K562 (cell line): ENCODE results near the gene HDAC1. TPM values are rescaled to one million over a fixed set of nuclear protein-coding genes. Genes with fewer than 3 reads are reported as not detected.

Experiments used
- ATAC-seq: fragments of 200-7000 bp; cut with Tn5 transposase; 3 replicates; pipeline ENCODE4 v1.9.1; 2020; ENCODE audit warnings: moderate library complexity
- BruUV-seq: library from RNA; stranded (reverse); fragments of 400-500 nt; replicated peaks from 2 replicates; lab custom pipeline; 2021; lab: Mats Ljungman, UMichigan
- CTCF ChIA-PET: fragments of 300-600 bp; formaldehyde crosslinking; extraction: SDS; loops from one replicate; lab custom pipeline; 2021; ENCODE audit warnings: low intra/inter-chr PET ratio; lab: Yijun Ruan, JAX
- POLR2A ChIA-PET: fragments of 300-600, 350-650 bp; sonication (Branson Sonifier 250); formaldehyde crosslinking; extraction: SDS; loops from one replicate; lab custom pipeline; 2021; ENCODE audit warnings: antibody characterized with exemption, inconsistent platforms; lab: Yijun Ruan, JAX
- DNase-seq, 4 experiments: peaks; one replicate each; pipeline versions ENCODE4 v3.0.0 to v3.0.0-alpha.2; 2011 to 2018; ENCODE audit warnings: low spot score in 3 of 4, mixed read lengths in 3 of 4; ENCODE audit errors: extremely low read depth in 1 of 4
- FAIRE-seq: peaks from 2 replicates; lab custom pipeline; 2011; peaks lifted over from hg19 to GRCh38; lab: Jason Lieb, UNC
- H2AFZ ChIP-seq: 2 replicates; pipeline ENCODE4 v1.6.0; 2011; ENCODE audit warnings: low read depth, low read length, control low read depth, inconsistent platforms
- H3K27ac ChIP-seq: fragments of 200-600 bp; 3 replicates; pipeline ENCODE4 v1.8.0; 2011; ENCODE audit warnings: low read depth, mild to moderate bottlenecking, control low read depth, inconsistent platforms, low read length, moderate library complexity, mixed read lengths; ENCODE audit errors: extremely low read depth
- H3K27me3 ChIP-seq, 2 experiments: fragments of 300-600 bp in 1 of 2; 2 replicates in 1 of 2; 3 replicates in 1 of 2; pipeline versions ENCODE4 v1.6.0 to v1.8.0; 2011; ENCODE audit warnings: inconsistent platforms in 2 of 2, low read length in 2 of 2, mild to moderate bottlenecking in 1 of 2, mixed read lengths in 1 of 2, moderate library complexity in 1 of 2; ENCODE audit not compliant: control insufficient read depth in 2 of 2, insufficient read depth in 2 of 2
- H3K36me3 ChIP-seq: fragments of 300-600 bp; 3 replicates; pipeline ENCODE4 v1.8.0; 2011; ENCODE audit warnings: mild to moderate bottlenecking, low read length, inconsistent platforms; ENCODE audit not compliant: control insufficient read depth, insufficient read depth
- H3K4me1 ChIP-seq, 2 experiments: fragments of 200-600 bp in 1 of 2; replicated peaks in 1 of 2; 2 replicates in 1 of 2; 3 replicates in 1 of 2; pipeline versions ENCODE4 v1.5.1 to v1.8.0; 2011; ENCODE audit warnings: inconsistent platforms in 2 of 2, low read length in 2 of 2, mild to moderate bottlenecking in 1 of 2, mixed read lengths in 1 of 2, moderate library complexity in 1 of 2; ENCODE audit not compliant: control insufficient read depth in 2 of 2, insufficient read depth in 2 of 2
- H3K4me2 ChIP-seq: 2 replicates; pipeline ENCODE4 v1.6.1; 2011; ENCODE audit warnings: low read length, control low read depth, inconsistent platforms, mixed read lengths; ENCODE audit not compliant: insufficient read depth
- H3K4me3 ChIP-seq: fragments of 200-600 bp; sonication (generic), shearing (Covaris generic); 2 replicates; pipeline ENCODE4 v1.5.1; 2016; ENCODE audit warnings: control low read depth, inconsistent platforms
- H3K79me2 ChIP-seq: fragments of 200-600 bp; 3 replicates; pipeline ENCODE4 v1.8.0; 2011; ENCODE audit warnings: low read length, inconsistent platforms; ENCODE audit not compliant: control insufficient read depth, insufficient read depth
- H3K9ac ChIP-seq, 2 experiments: 2 replicates each; pipeline versions ENCODE4 v1.6.0 to v1.6.1; 2011; ENCODE audit warnings: low read depth in 2 of 2, low read length in 2 of 2, control low read depth in 1 of 2, inconsistent platforms in 1 of 2, mild to moderate bottlenecking in 1 of 2, mixed read lengths in 1 of 2; ENCODE audit not compliant: insufficient read depth in 1 of 2
- H3K9me1 ChIP-seq: one replicate; pipeline ENCODE4 v1.6.0; 2011; ENCODE audit warnings: inconsistent platforms, mild to moderate bottlenecking, low read length, moderate library complexity; ENCODE audit not compliant: control insufficient read depth, insufficient read depth
- H3K9me3 ChIP-seq: replicated peaks from 2 replicates; pipeline ENCODE4 v1.5.1; 2011; ENCODE audit warnings: low read depth, low read length, inconsistent platforms; ENCODE audit not compliant: control insufficient read depth, insufficient read depth
- H4K20me1 ChIP-seq: replicated peaks from 2 replicates; pipeline ENCODE4 v1.6.1; 2011; ENCODE audit warnings: low read length, inconsistent platforms, mixed read lengths; ENCODE audit not compliant: control insufficient read depth, insufficient read depth
- CBFA2T2 ChIP-seq: fragments of 450-650 bp; conservative IDR thresholded peaks from 2 replicates; pipeline ENCODE4 v1.6.1; 2017; ENCODE audit warnings: mild to moderate bottlenecking
- CBFA2T3 ChIP-seq: fragments of 450-650 bp; IDR thresholded peaks from 2 replicates; pipeline ENCODE4 v1.6.1; 2017
- COPS2 ChIP-seq: fragments of 450-650 bp; conservative IDR thresholded peaks from 2 replicates; pipeline ENCODE4 v1.6.1; 2016; ENCODE audit warnings: mild to moderate bottlenecking, moderate library complexity
- CREM ChIP-seq: IDR thresholded peaks from 2 replicates; pipeline ENCODE4 v1.6.1; 2014; ENCODE audit warnings: antibody characterized with exemption, low read depth
- HMG20A ChIP-seq: fragments of 450-650 bp; formaldehyde crosslinking; conservative IDR thresholded peaks from 2 replicates; pipeline ENCODE4 v1.4.0; 2020; ENCODE audit warnings: mild to moderate bottlenecking, mixed read lengths
- POLR2G ChIP-seq: fragments of 200-400 bp; formaldehyde crosslinking; IDR thresholded peaks from 2 replicates; pipeline ENCODE4 v1.6.1; 2017; ENCODE audit warnings: low read depth, mild to moderate bottlenecking, antibody characterized with exemption, low read length, moderate library complexity
- POLR3G ChIP-seq: IDR thresholded peaks from 2 replicates; pipeline ENCODE4 v1.6.1; 2011; ENCODE audit not compliant: insufficient read length, insufficient replicate concordance; ENCODE audit errors: extremely low read depth
- RBFOX2 ChIP-seq: fragments of 200-400 bp; formaldehyde crosslinking; IDR thresholded peaks from 2 replicates; pipeline ENCODE4 v1.6.1; 2017; ENCODE audit warnings: low read depth, mild to moderate bottlenecking, low read length, moderate library complexity
- RBM14 ChIP-seq: fragments of 200-400 bp; formaldehyde crosslinking; IDR thresholded peaks from 2 replicates; pipeline ENCODE4 v1.6.1; 2018; ENCODE audit warnings: low read depth, mild to moderate bottlenecking, low read length, moderate library complexity, borderline replicate concordance; ENCODE audit not compliant: insufficient read depth
- SAFB ChIP-seq: fragments of 200-400 bp; formaldehyde crosslinking; IDR thresholded peaks from 2 replicates; pipeline ENCODE4 v1.6.1; 2017; ENCODE audit warnings: low read depth, low read length, borderline replicate concordance
- SP1 ChIP-seq: sonication (generic); formaldehyde crosslinking; IDR thresholded peaks from 2 replicates; pipeline ENCODE4 v1.8.1; 2022; ENCODE audit warnings: mild to moderate bottlenecking, missing genetic modification reagents
- SREBF2 ChIP-seq: sonication (generic); formaldehyde crosslinking; IDR thresholded peaks from 2 replicates; pipeline ENCODE4 v1.4.0; 2020; ENCODE audit warnings: mild to moderate bottlenecking, missing genetic modification reagents
- ZNF12 ChIP-seq: sonication (generic); formaldehyde crosslinking; IDR thresholded peaks from 2 replicates; pipeline ENCODE4 v1.4.0; 2020; ENCODE audit warnings: mild to moderate bottlenecking, missing genetic modification reagents
- ZNF561 ChIP-seq: fragments of 450-650 bp; formaldehyde crosslinking; conservative IDR thresholded peaks from 2 replicates; pipeline ENCODE4 v1.4.0; 2020; ENCODE audit warnings: mild to moderate bottlenecking, moderate library complexity
- WGBS: fragments of 100-300 bp; shearing (Covaris generic); methylation state at CpG from one replicate; pipeline ENCODE4 v1.1.6; 2016; ENCODE audit warnings: low coverage, mixed read lengths; ENCODE audit not compliant: insufficient coverage; ENCODE audit errors: missing lambda C conversion rate; 5-methylcytosine and 5-hydroxymethylcytosine counted together
- in situ Hi-C: fragments of 300-500 bp; cut with MboI; formaldehyde crosslinking; loops from 4 replicates; pipeline ENCODE4 v1.15.0; 2018; ENCODE audit warnings: inconsistent platforms, mixed read lengths
- intact Hi-C: fragments of 100-400 bp; cut with micrococcal nuclease; formaldehyde crosslinking; loops from 2 replicates; pipeline ENCODE4 v1.14.2; 2022
- polyA plus RNA-seq, 8 experiments: library from polyadenylated mRNA; depleted of rRNA in 4 of 8; stranded (reverse) in 5 of 8; unstranded in 3 of 8; fragments of >200 nt; fragmentation: Nextera tagmentation in 2 of 8; fragmentation: Illumina TruSeq in 1 of 8; extraction: Ambion mirVana in 2 of 8; extraction: Trizol in 1 of 8; gene quantifications; 2 replicates each; pipeline versions ENCODE4 v1.2.1 to v1.2.3, GENCODE V29; 2011 to 2014; ENCODE audit warnings: inconsistent platforms in 1 of 8, missing spikeins in 1 of 8
- total RNA-seq, 7 experiments: library from RNA; depleted of rRNA in 6 of 7; stranded (reverse); fragments of >200 nt in 6 of 7; fragmentation: Illumina TruSeq in 2 of 7; extraction: Trizol in 2 of 7; gene quantifications; 2 replicates each; pipeline versions ENCODE4 v1.2.1 to v1.2.3, GENCODE V29; 2011 to 2021; ENCODE audit warnings: low replicate concordance in 1 of 7
- TF ChIP-seq, protein P1 (sequence below): sonication (generic); formaldehyde crosslinking; IDR thresholded peaks from 2 replicates; pipeline ENCODE4 v1.9.0; 2022; ENCODE audit warnings: mild to moderate bottlenecking, missing genetic modification reagents
- TF ChIP-seq, protein P2 (sequence below), 2 experiments: IDR thresholded peaks; 2 replicates each; pipeline ENCODE4 v1.6.1; 2011; ENCODE audit warnings: borderline replicate concordance in 1 of 2, control low read depth in 1 of 2, low read depth in 1 of 2, low read length in 1 of 2, mild to moderate bottlenecking in 1 of 2, mixed read lengths in 1 of 2, moderate library complexity in 1 of 2; ENCODE audit not compliant: insufficient read depth in 1 of 2, insufficient read length in 1 of 2, poor library complexity in 1 of 2, severe bottlenecking in 1 of 2; ENCODE audit errors: extremely low read depth in 1 of 2

The HDAC1 gene
- total and polyA plus RNA-seq, 9 of the 15 experiments (the other 6 are each of a cell fraction or from before 2014, with no cell fraction given): 169 to 384 (median 193) TPM

DNA sequence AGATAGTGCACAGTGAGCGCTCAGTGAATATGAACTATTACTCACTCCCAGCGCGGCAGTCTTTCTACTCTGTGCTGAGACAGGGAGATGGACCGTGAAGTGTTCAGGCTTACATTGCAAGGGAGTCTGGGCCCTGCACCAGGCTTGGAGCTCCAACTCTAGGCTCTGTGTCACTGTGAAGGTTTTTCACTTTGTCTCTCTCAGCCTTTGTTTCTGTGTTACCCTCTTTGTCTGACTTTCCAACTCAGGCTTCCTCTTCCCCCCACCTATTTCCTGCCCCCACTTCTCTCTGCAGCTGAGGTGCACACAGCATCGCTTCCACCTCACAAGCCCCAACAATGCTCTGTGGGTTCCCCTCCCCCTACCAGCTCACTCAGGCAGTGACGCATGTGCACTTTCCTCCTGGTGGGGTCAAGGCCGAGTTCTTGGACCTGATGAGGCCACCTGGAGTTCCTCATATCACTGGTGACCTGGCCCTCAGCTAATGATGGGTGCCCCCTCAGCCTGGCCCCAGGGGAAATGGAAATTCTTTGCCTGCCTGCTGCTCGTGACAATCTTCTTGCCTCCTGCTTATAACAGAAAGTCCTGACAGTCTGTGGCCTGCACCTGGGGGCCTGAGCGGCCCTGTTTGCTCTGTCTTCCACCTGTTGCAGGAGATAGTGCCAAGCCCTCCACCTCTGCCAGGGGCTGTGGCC is 41.9 kb upstream of the HDAC1 start (continued):
- TF ChIP-seq CBFA2T2: 0 out of 2 replicates have a peak, but pooled peaks have one; percentile 10
- TF ChIP-seq CBFA2T3: 0 out of 2 replicates have a peak, but pooled peaks have one; percentile 23
- TF ChIP-seq SP1 (CRISPR knock-in tag): no peak
- TF ChIP-seq SAFB: no peak
- no peak for TF ChIP-seq RBM14
- TF ChIP-seq COPS2: no peak
- peak; percentile 51; the same call in 1 of the 2 replicates for TF ChIP-seq CREM

DNA sequence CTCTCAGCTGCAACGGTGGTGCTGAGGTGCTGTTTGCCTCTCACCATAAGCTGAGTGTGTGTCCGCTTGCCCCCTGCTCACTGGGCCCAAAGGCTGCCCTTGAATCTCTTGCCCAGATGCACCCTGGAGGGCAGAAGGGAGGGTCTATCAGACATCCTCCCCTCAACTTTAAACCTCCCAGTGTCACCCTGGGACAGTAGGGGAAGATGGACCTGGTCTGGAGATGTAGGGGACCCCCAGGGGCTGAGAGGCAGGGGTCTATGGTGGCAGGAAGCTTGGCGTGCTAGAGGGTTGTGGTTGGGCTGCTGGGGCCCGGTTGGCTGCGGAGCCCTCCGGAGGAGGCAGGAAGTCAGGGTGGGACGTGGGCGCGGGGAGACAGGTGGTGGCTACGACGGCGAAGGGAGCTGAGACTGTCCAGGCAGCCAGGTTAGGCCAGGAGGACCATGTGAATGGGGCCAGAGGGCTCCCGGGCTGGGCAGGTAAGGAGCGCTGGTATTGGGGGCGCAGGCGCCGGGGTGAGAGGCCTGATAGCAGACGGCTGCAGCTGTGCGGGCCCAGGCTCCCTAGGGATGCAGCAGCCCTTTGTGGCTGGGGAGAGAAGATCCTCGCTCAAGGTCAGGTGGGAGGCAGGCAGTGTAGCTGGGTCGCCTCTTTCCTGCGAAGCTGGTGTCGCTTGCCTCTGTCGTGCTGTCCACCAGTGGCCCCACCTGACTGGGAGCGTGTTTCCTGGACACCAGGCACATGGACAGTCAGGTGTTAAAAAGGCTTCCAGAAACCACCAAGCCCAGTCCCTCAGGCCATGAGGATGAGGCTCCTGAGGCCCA is 40.8 kb upstream of the HDAC1 start, which contains the start of gene LCK:
Gene LCK, plus strand, starts transcription at position 373 of the 824 bp plus-strand sequence. CDS start 23,065 bp downstream, outside the sequence.
- ATAC-seq (no peak), DNase-seq (no peak), FAIRE-seq (no peak)
- intact Hi-C loops: no loop called here
- H3K36me3 ChIP-seq: no peaks in the 10 kb centered on the region
- H4K20me1 ChIP-seq: no peaks in the 10 kb centered on the region
- ChIA-PET CTCF (no interaction called here), POLR2A (interaction anchor here (0.6 to 2.0 kb wide), 2 partner anchors 7 to 33 kb away, joined by 4 to 6 read pairs; no protein-coding TSS in a partner anchor)
- H3K9me3 ChIP-seq: no peaks in the 10 kb centered on the region
- no TSS peak for BruUV-seq
- H2AFZ ChIP-seq: peak within 1 kb of the TSS; percentile 68
- WGBS: 78% methylated on average over 24 of the region's 25 CpGs
- in situ Hi-C loops: no loop called here
- H3K79me2 ChIP-seq: no peaks in the 10 kb centered on the region
- H3K27me3 ChIP-seq: no peaks in the 10 kb centered on the region
- peak within 1 kb of the TSS; percentile 20; the same call in 1 of the 2 replicates for H3K4me2 ChIP-seq
- H3K27ac ChIP-seq: no peak within 1 kb of the TSS
- H3K4me3 ChIP-seq: no peak within 1 kb of the TSS
- H3K4me1 ChIP-seq: peaks cover 27 to 33% of the 10 kb centered on the region in 2 experiments; a peak in 4 of 5 replicates
- H3K9ac ChIP-seq: peak within 1 kb of the TSS in 1 of 2 experiments; percentile 67; a peak in 2 of 4 replicates
- TF ChIP-seq SREBF2 (CRISPR knock-in tag) (0 out of 2 replicates have a peak, but pooled peaks have one; percentile 38), POLR3G (no peak), POLR2G (peak; percentile 40; the same call in 1 of the 2 replicates), RBFOX2 (0 out of 2 replicates have a peak, but pooled peaks have one; percentile 33), ZNF561 (no peak), HMG20A (CRISPR knock-in tag) (no peak), ZNF12 (CRISPR knock-in tag) (0 out of 2 replicates have a peak, but pooled peaks have one; percentile 26)
- TF ChIP-seq, protein P1, sequence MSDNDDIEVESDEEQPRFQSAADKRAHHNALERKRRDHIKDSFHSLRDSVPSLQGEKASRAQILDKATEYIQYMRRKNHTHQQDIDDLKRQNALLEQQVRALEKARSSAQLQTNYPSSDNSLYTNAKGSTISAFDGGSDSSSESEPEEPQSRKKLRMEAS (CRISPR knock-in tag): peak; percentile 46; the same call in 1 of the 2 replicates
- TF ChIP-seq, protein P2, sequence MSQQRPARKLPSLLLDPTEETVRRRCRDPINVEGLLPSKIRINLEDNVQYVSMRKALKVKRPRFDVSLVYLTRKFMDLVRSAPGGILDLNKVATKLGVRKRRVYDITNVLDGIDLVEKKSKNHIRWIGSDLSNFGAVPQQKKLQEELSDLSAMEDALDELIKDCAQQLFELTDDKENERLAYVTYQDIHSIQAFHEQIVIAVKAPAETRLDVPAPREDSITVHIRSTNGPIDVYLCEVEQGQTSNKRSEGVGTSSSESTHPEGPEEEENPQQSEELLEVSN (IDR thresholded peaks at IDR 0.05; ENCODE audit: borderline replicate concordance in 1 of 2, extremely low read depth in 1 of 2, insufficient read depth in 1 of 2, insufficient read length in 1 of 2, low read depth in 1 of 2, low read length in 1 of 2, poor library complexity in 1 of 2, severe bottlenecking in 1 of 2): peak in 1 of 2 experiments; percentile 24
- H3K9me1 ChIP-seq: no peaks in the 10 kb centered on the region
